NB4 (cell line): ENCODE data around the gene CEP131.

Source experiments
- TF ChIP-seq, protein P1 (sequence below): IDR thresholded peaks from one replicate; pipeline ENCODE4 v1.5.1; 2012; ENCODE audit warnings: low read depth, low read length
- TF ChIP-seq, protein P2 (sequence below): IDR thresholded peaks from 2 replicates; pipeline ENCODE4 v1.6.1; 2011; ENCODE audit warnings: low read depth, low read length

GRCh38 chr17:81195941-81196495 lies 26.7 kb downstream of the CEP131 start:
- TF ChIP-seq, protein P1, sequence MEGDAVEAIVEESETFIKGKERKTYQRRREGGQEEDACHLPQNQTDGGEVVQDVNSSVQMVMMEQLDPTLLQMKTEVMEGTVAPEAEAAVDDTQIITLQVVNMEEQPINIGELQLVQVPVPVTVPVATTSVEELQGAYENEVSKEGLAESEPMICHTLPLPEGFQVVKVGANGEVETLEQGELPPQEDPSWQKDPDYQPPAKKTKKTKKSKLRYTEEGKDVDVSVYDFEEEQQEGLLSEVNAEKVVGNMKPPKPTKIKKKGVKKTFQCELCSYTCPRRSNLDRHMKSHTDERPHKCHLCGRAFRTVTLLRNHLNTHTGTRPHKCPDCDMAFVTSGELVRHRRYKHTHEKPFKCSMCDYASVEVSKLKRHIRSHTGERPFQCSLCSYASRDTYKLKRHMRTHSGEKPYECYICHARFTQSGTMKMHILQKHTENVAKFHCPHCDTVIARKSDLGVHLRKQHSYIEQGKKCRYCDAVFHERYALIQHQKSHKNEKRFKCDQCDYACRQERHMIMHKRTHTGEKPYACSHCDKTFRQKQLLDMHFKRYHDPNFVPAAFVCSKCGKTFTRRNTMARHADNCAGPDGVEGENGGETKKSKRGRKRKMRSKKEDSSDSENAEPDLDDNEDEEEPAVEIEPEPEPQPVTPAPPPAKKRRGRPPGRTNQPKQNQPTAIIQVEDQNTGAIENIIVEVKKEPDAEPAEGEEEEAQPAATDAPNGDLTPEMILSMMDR: no peak
- TF ChIP-seq, protein P2, sequence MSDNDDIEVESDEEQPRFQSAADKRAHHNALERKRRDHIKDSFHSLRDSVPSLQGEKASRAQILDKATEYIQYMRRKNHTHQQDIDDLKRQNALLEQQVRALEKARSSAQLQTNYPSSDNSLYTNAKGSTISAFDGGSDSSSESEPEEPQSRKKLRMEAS: no peak
